HS-27A (cell line): ENCODE measurements around the gene ANKS4B.
"Not testable (repeated sequence)": the region's sequence is repeated elsewhere in the genome, so short reads cannot be mapped to it uniquely, and the experiment has no call there.

Experiments used
- DNase-seq: peaks from one replicate; pipeline ENCODE4 v3.0.0-alpha.2; 2012; ENCODE audit warnings: low read depth, missing footprints

The ANKS4B gene

DNA sequence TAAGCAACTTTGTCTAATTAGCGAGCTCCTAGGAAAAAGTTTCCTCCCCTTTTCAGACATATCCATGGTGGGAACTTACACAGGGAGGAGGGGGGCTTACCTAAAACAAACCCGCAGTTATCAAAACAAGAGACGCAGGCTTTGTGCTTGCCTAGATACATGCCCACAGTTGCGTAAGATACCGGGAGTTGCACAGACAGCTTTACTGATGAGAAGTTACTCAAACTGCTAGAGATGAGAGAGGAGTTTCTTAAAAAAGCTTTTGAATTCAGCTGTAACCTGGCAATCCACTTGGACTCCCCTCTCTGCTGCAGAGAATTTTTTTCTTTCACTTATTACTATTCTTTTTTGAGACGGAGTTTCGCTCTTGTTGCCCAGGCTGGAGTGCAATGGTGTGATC, 15.3 kb upstream of the ANKS4B start:
- DNase-seq, result no peak

DNA sequence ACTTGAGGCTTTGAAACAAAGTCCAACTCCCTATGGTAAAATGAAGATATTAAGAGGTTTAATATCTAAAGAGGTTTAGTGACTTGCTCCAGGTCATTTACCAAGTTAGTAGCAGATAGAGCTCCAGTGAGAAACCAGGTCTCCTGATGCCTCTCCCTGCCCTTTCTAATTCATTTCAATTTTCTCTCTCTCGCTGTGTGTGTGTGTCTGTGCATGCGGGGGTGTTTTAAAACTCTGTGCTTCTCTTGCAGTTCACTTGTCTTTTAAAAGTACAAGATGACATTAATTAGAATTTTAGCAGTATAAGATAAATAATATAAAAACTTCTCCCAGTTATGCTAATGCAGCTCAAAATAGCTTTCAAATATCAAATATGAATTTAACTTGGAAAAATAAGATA, 13.9 kb upstream of the ANKS4B start:
- DNase-seq, result no peak

DNA sequence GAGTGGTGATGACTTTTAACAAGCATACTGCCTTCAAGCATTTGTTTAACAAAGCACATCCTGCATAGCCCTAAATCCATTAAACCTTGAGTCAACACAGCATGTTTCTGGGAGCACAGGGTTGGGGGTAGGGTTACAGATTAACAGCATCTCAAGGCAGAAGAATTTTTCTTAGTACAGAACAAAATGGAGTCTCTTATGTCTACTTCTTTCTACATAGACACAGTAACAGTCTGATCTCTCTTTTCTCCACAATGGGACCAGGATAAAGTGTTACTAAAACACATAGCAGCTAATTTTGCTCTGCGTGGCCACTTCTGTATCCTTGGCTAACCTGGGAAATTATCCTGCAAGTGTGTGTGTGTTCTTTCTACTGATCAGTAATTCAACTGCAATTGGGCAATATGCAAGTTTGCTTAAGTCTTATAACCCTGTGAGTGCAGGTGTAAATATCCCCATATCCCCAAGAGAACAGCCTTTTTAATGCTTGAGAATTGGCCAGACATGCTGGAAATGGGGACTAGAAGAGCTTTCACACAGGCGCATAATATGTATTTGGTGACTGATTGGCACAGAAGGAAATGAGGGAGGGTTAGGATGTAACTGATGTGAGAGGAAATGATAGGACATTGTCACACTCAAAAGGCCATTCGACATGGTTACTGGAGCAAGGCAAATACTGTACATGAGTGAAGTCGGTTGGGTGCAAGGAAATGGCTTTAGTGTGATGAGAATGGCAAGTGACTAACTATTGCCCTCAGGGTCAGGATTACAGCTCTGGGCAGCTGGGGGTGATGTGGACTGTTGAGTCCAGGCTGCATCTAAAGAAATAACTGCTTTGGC, 10.8 kb upstream of the ANKS4B start:
- no peak for DNase-seq

DNA sequence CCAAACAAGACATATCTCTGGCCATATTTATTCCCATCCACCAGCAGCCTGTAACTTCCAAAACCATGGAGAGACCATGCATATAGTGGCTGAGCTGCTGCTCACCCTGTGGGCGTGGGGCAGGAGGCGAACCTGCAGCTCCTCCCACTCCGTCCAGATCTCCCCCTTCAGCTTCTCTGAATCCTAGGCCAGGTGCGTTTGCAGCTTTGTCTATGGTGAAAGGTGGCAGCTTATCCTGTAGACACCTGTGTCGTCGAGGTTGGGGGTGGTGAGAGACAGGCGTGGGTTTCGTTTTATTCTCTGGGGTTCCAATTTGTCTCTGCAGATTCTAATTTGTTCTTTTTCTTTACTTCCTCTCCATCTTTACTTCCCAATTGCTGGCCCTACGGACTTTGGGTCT, 9.7 kb upstream of the ANKS4B start:
- DNase-seq, result no peak

DNA sequence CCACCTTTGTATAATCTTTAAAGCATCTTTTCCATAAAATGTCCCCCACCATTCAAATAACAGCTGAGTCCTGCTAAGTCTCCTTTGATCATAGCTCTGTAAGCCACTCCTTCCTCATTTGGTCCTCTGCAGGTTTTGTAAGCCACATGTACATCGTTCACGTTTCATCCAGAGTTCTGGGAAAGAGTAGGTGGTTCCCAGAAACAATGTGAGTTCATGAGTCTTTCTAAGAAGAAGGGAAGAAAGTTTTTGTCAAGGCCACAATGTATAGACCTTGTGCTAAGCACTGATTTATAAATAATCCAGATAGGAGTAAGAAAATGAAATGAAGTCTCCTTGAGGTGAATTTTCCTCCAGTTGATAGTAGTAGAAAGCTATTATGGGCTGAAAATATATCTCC, 8.7 kb upstream of the ANKS4B start:
- DNase-seq, result no peak

DNA sequence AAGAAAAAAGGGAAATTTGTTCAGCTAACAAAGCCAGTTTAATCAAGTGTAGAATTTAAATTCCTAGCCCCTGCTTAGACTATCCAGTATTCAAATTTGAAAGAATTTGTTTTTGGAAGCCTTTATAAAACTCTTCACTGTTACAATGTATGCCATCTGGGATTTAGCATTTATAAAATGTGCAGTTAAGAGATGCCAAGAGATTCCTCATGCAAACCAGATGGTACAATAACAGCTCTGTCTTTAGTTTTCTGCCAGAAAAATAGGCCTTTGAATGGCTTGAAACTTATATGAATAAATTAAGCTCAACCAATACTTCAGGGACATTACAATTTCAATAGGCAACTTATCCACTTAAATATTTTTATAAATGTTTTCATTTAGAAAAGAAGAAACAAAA, 6.8 kb upstream of the ANKS4B start:
- DNase-seq, result no peak

DNA sequence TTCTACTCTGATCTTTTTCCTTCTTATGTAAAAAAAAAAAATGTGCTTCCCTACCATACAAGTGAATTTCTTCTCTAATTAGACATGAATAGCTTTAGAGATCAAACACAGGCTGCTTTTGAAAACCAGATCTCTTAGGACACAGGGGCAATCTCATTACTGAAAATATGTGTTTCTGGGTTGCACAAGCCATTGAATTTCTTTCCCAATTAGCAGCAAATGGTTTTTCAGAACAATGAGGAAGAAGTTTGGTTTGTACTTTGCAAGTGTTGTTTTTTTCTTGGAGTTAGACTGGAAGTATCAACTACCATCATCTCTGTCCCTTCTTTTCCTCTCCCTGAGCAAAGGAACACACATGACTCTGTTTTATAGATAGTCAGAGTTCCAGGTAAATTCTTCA, 5.6 kb upstream of the ANKS4B start:
- DNase-seq, result no peak

DNA sequence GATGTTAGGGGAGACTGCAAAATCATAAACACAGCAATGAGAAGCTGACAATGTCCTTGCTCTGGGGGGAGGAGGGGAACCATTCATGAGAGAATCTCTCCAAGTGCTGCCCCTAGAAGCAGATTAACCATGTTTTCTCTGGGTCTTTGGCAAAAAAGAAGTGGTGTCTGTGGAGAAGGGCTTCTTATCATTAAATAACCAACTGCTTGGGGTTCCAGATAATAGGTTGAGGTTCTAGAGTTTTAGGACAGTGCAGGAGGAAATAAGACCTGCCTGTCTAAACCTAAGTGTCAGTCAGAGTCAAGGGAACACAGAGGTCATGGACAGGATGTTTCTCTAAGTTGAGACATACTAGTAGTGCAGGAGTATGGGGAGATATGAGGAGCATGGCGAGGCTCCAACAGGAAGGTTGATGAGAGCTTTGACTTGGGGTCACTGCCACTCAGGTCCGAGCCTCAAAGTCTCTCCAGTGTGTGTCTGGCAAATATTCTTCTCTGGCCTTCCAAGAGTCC, 5.1 kb upstream of the ANKS4B start:
- no peak for DNase-seq

DNA sequence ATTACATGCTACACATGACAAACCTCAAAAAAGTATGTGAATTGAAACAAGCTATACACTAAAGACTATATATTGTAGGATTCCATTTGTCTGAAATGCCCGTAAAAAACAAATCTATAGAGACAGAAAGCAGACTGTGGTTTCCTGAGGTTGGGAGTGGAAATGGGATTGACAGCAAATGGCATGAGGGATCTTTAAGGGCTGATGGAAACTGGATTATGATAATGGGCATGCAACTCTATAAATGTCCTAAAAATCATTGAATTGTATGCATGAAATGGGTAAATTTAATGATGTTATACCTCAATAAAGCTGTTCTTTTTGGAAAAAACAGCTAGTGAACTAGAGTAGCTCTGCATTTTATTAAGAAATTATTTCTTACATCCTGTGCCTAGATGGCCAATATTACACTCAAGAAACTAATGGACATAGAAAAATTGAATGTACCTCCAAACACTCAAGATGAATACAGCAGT, 416 bp upstream of the ANKS4B start:
- DNase-seq, result no peak

DNA sequence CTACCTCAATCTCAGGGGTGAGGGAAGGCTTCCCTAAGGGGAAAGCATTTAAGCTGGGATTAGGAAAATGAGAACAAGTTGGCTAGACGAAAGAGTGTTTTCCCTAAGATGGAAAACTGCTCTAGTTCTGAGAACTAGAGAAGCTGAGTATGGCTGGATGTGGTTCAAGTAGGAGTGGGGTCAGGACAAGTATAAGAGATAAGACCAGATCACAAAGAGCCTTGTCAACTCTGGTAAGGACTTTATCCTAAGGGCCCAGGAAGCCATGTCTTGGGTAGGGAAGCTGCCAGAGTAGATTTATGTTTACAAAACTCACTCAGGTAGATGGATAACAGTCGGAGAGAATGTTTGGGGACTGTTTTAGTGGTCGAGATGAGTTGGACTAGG, 1.7 kb downstream of the ANKS4B start:
- DNase-seq, result no peak

DNA sequence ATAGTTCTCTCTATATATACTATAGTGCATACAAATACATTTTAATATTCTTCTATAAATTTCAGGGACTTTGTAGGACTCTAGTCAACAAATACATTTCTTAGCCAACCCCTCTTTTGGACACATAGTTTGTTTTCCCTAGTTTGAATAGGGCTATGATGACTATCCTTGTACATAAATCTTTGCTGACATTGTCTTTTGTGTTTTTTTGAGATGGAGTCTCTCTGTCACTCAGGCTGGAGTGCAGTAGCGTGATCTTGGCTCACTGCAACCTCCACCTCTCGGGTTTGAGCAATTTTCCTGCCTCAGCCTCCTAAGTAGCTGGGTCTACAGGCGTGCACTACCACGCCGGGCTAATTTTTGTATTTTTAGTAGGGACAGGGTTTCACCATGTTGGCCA, 3.3 kb downstream of the ANKS4B start:
- DNase-seq, result no peak

DNA sequence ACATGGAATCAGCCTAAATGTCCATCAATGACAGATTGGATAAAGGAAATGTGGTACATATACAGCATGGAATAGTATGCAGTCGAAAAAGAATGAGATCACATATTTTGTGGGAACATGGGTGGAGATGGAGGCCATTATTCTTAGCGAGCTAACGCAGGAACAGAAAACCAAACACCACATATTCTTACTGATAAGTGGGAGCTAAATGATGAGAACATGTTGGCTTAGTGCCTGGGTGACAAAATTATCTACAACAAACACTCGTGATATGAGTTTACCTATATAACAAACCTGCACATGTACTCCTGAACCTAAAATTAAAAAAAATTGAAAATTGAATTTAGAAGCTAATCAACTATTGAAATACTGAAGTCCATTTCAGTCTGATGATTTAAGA, 6.1 kb downstream of the ANKS4B start:
- DNase-seq, result no peak

DNA sequence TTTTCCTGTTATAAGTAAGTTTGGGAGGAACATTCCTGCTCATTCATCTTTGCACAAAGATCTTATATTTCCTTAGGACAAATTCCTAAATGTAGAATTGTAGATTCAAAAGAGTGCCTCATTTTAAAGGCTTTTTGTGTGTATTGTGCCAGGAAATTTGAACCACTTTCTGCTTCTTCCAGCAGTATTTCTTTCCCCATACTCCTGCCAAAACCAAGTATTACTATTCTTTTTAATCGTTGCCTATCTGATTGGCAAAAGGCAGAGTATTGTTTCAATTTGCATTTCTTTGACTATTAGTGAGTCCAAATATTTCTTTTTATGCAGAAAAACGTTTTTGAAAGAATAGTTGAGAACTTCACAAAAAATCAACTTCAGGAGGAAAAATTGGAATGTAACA, 9.3 kb downstream of the ANKS4B start:
- DNase-seq, result no peak

DNA sequence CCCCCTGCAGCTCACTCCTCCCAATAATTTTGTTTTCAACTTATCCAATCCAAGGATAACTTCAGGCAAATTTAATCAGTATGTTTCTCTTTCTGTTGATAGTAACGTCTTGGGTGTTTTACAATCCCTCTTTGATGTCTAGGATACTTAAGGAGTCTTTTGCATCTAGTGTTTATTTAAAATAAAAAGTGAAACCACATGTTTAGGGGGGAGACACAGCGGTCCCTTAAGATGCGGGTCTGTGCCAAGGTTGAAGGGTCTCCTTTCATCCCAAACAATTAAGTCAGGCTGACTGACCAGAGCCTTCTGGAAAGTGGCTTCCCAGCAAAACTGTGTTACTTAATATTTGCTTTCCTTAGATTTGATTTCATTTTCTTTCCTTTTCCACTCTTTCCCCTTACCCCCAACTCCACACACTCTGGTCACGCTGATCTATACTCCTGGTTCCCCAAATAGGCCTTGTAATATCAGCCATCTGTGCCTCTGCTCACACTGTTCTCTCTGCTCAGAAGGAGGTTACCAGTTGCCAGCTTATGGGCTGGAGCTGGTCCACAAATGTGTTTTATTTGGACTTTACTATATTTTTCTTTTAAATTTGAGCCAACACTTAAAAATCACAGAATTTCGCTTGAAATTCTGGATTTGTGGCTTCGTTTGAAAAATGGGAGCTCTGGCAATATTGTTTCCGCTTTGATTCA, 11.2 kb downstream of the ANKS4B start:
- no peak for DNase-seq

DNA sequence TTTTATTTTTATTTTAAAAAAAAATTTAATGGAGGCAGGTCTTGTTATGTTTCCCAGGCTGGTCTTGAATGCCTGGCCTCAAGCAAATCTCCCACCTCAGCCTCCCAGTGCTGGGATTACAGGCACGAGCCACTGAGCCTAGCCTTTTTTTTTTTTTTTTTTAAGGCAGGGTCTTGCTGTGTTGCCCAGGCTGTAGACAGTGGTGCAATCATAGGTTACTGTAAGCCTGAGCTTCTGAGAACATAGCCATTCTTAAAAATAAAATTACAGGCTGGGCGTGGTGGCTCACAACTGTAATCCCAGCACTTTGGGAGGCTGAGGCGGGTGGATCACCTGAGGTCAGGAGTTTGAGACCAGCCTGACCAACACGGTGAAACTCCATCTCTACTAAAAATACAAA, 14.7 kb downstream of the ANKS4B start:
- not testable (repeated sequence) for DNase-seq

DNA sequence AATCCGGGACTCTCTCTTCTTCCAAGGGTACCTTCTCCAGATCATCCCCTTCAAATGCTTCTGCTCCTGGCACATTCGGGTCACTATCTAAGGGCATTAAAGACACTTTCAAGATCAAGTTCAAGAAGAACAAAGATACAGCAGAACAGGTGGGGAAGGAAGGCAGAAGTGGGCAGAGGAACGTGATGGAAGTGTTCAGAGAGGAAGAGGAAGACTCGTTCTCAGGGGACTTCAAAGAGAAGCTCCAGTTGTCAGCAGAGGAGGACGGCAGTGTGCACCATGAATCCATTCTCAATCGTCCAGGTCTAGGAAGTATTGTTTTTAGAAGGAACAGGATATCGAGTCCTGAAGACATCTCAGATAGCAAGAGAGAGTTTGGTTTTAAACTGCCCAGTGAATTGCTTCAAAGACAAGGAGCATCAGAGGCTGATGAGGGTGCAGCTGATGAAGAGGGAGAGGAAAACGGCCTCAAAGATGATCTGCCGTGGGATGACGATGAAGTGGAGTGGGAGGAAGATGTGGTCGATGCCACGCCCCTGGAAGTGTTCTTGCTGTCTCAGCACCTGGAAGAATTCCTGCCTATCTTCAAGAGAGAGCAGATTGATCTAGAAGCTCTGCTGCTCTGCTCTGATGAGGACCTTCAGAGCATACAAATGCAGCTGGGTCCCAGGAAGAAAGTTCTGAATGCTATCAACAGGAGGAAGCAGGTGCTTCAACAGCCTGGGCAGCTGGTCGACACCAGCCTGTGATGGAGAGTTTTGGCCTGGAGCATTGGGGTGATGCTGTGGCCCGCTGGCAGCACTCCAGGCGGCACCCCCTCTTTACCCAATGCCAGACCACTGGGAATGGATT, 16.8 kb downstream of the ANKS4B start:
- DNase-seq, result no peak

DNA sequence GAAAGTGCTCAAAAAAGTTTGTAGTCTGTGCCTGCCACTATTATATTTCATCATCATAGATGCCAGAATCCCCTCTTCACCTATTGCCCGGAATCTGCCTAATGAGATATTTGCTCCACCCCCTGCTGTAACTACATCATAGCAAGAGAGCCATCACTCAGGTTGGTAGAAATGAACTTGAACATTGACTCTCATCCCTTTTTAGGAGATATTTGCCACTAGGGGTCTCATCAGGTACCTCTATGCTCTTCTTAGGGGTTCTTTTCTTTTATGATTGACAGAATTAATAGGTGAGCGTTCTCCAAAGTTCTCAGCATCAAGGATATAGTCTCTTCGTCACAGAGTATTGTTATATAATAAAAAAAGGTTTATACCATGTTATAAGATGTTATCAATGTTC, 20.0 kb downstream of the ANKS4B start:
- DNase-seq, result no peak

DNA sequence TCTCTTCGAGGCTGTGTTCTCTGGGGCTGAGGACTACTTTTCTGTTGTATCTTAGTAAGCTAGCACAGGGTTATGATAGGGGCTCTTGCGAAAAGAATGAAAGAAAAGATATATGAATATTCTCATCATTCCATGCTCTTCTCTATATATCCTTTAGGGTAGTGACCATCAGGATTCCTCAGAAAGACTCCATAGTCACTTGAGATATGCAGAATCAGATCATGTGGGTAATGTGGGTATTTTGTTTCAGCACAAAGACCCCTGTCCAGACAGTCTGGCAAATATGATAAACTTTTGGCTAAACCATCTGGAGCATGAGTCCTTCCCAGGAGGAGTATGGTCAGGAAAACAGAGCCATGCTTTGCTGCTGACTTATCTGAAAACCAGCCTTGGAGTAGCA, 23.1 kb downstream of the ANKS4B start:
- DNase-seq, result no peak

DNA sequence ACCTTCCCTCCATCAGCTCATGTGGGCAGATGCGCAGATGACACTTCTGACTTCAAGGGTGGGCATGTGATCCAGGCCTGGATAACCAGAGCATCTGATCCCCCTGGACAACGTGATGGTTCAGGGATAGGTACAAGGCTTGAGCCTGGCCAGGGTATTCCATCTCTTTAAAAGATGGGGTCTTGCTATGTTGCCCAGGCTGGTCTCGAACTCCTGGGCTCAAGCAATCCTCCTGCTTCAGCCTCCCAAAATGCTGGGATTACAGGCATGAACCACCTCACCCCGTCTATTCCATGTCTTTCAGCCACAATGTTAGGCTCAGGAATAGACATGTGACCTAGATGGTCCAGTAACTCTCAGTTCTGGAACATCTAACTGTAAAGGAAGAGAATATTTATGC, 23.8 kb downstream of the ANKS4B start:
- DNase-seq, result no peak

DNA sequence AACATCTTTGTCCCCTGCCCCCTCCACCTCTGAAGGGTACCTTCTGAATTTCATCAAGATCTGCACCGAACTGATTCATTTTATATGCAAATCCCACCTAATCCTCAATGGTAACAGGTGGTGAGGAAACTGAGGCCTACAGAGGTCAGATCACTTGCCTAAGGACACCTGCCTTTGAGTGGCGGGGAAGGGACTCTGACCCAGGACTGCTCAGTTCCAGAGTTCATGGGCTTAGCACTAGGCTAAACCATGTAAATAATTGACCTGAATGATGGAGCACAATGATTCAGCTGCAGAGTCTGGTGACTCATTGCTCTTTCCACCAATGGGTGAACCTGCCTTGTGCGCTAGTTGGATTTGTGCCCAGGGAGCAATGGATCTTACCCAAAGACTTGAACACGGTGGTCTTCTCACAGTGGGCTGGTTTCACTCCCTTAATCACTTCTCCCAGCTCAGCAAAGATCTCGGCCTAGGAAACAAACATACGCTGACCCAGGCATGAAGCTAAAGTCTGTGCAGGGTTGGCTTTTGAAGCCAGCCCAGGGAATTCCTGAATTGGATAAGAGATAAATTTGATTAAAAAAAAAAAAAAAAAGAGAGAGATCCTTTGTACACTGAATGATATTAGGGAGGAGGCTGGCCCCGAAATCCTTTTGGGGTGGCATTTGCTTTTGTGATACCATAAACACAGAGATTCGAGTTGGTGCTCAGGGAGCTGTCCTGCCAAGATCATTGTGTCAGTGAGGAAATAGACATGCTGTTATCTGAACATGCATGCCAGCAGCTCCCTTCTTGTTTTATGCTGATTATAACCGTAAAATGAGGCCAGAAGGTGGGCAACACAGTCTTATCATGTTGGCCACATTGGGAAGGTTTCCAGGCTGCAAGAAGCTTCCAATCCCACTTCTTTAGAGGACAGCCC, 27.6 kb downstream of the ANKS4B start:
- DNase-seq, result peak; percentile 51
